HT1080 (cell line): ENCODE results near the gene NOTUM. TPM values are rescaled to one million over a fixed set of nuclear protein-coding genes. Genes with fewer than 3 reads are reported as not detected.
A peak's percentile ranks its signal among the peaks of the same experiment; 100 is the strongest.

Experiments
- DNase-seq: peaks from one replicate; pipeline ENCODE4 v3.0.0-alpha.2; 2015; ENCODE audit warnings: low read depth
- total RNA-seq: library from RNA; depleted of rRNA; stranded (reverse); fragments of >200 nt; shearing (Covaris generic); gene quantifications from 2 replicates; pipeline ENCODE4 v1.2.3, GENCODE V29; 2014

The NOTUM gene
- total RNA-seq, 1 experiment from 2014 or later: not detected

- DNase-seq: no peak
Measured at GRCh38 chr17:81939881-81940385, 21.1 kb downstream of the NOTUM start.

- DNase-seq: no peak
Measured at GRCh38 chr17:81939218-81939617, 21.8 kb downstream of the NOTUM start.

GRCh38 chr17:81935709-81936084 lies 25.3 kb downstream of the NOTUM start:
- DNase-seq: no peak

- DNase-seq: no peak
Measured at GRCh38 chr17:81934850-81935708, 25.9 kb downstream of the NOTUM start.

- no peak for DNase-seq
Measured at GRCh38 chr17:81934098-81934757, 26.8 kb downstream of the NOTUM start.

GRCh38 chr17:81933178-81933699 lies 27.7 kb downstream of the NOTUM start:
- no peak for DNase-seq

- DNase-seq: no peak
Measured at GRCh38 chr17:81932333-81932983, 28.5 kb downstream of the NOTUM start.

- no peak for DNase-seq
Measured at GRCh38 chr17:81931557-81932332, 29.2 kb downstream of the NOTUM start.

- DNase-seq: no peak
Measured at GRCh38 chr17:81931189-81931556, 29.8 kb downstream of the NOTUM start.

- no peak for DNase-seq
Measured at GRCh38 chr17:81930142-81931125, 30.6 kb downstream of the NOTUM start.

- DNase-seq: no peak
Measured at GRCh38 chr17:81929253-81930141, 31.5 kb downstream of the NOTUM start.

- no peak for DNase-seq
Measured at GRCh38 chr17:81928544-81929252, 32.3 kb downstream of the NOTUM start.

GRCh38 chr17:81927653-81928543 lies 33.1 kb downstream of the NOTUM start, which contains the start of gene MAFG:
TSS of gene MAFG (minus strand) at chr17:81927735. CDS start at chr17:81923185, 4,550 bp downstream.
- DNase-seq: peak; percentile 95

GRCh38 chr17:81927152-81927652 lies 33.8 kb downstream of the NOTUM start:
- no peak for DNase-seq

- DNase-seq: peak; percentile 83
Measured at GRCh38 chr17:81926451-81927151, 34.4 kb downstream of the NOTUM start.

GRCh38 chr17:81925860-81926450 lies 35.0 kb downstream of the NOTUM start:
- no peak for DNase-seq
